CD14-positive monocyte (primary cell): ENCODE data around the gene TTC39B. TPM values are rescaled to one million over a fixed set of nuclear protein-coding genes. Genes with fewer than 3 reads are reported as not detected.

ENCODE experiments used
- DNase-seq, 3 donors: peaks; one replicate each; pipeline ENCODE4 v3.0.0-alpha.2; 2011 to 2022
- H2AFZ ChIP-seq: 2 replicates; pipeline ENCODE4 v1.6.0; 2012; ENCODE audit warnings: mild to moderate bottlenecking, low read depth, low read length, inconsistent platforms; ENCODE audit not compliant: insufficient read depth, poor library complexity, severe bottlenecking
- H3K27ac ChIP-seq, 2 donors: 1 replicate in 1 of 2; 2 replicates in 1 of 2; pipeline ENCODE4 v1.5.1; 2012 to 2013; ENCODE audit warnings: low read length in 2 of 2, control low read depth in 1 of 2, inconsistent platforms in 1 of 2, low read depth in 1 of 2, mild to moderate bottlenecking in 1 of 2
- H3K27me3 ChIP-seq, 2 donors: one replicate each; pipeline versions ENCODE4 v1.6.0 to v1.6.1; 2011 to 2013; ENCODE audit warnings: low read length in 2 of 2; ENCODE audit not compliant: control insufficient read depth in 2 of 2, insufficient read depth in 2 of 2
- H3K36me3 ChIP-seq, 2 donors: replicated peaks in 1 of 2; 1 replicate in 1 of 2; 2 replicates in 1 of 2; pipeline versions ENCODE4 v1.5.1 to v1.6.1; 2012 to 2013; ENCODE audit warnings: low read length in 2 of 2, control low read depth in 1 of 2, inconsistent platforms in 1 of 2, mild to moderate bottlenecking in 1 of 2; ENCODE audit not compliant: insufficient read depth in 2 of 2, control insufficient read depth in 1 of 2
- H3K4me1 ChIP-seq, 2 donors: 1 replicate in 1 of 2; 2 replicates in 1 of 2; pipeline versions ENCODE4 v1.5.1 to v1.6.1; 2012 to 2013; ENCODE audit warnings: low read length in 2 of 2, control low read depth in 1 of 2, inconsistent platforms in 1 of 2, mild to moderate bottlenecking in 1 of 2, moderate library complexity in 1 of 2; ENCODE audit not compliant: insufficient read depth in 2 of 2, control insufficient read depth in 1 of 2
- H3K4me2 ChIP-seq: replicated peaks from 2 replicates; pipeline ENCODE3; 2012; ENCODE audit warnings: low read length, moderate library complexity, mild to moderate bottlenecking; ENCODE audit not compliant: poor library complexity, severe bottlenecking; ENCODE audit errors: extremely low read depth
- H3K4me3 ChIP-seq, 3 experiments: fragments of 200-600 bp in 1 of 3; sonication (generic) in 1 of 3; replicated peaks in 1 of 3; 1 replicate in 2 of 3; 2 replicates in 1 of 3; pipeline ENCODE4 v1.5.1; 2011 to 2013; ENCODE audit warnings: low read length in 3 of 3, mild to moderate bottlenecking in 3 of 3, control low read depth in 2 of 3, low read depth in 2 of 3, inconsistent platforms in 1 of 3, moderate library complexity in 1 of 3
- H3K79me2 ChIP-seq: 2 replicates; pipeline ENCODE4 v1.6.0; 2012; ENCODE audit warnings: mild to moderate bottlenecking, control low read depth, inconsistent platforms, low read length, moderate library complexity; ENCODE audit not compliant: insufficient read depth
- H3K9ac ChIP-seq: 2 replicates; pipeline ENCODE4 v1.6.0; 2017; ENCODE audit warnings: low read length, mild to moderate bottlenecking; ENCODE audit not compliant: insufficient read depth, poor library complexity, severe bottlenecking
- H3K9me3 ChIP-seq, 2 donors: replicated peaks in 1 of 2; 1 replicate in 1 of 2; 2 replicates in 1 of 2; pipeline versions ENCODE4 v1.5.1 to v1.6.1; 2012 to 2013; ENCODE audit warnings: low read length in 2 of 2, control low read depth in 1 of 2; ENCODE audit not compliant: control insufficient read depth in 1 of 2, insufficient read depth in 1 of 2
- H4K20me1 ChIP-seq: 2 replicates; pipeline ENCODE4 v1.6.0; 2012; ENCODE audit warnings: mild to moderate bottlenecking, low read length, control low read depth, moderate library complexity; ENCODE audit not compliant: insufficient read depth
- H3K27ac Mint-ChIP-seq, 7 donors: one replicate each; pipeline ENCODE4 v1.8.0; 2020; ENCODE audit warnings: mild to moderate bottlenecking in 7 of 7, mixed read lengths in 7 of 7, moderate library complexity in 6 of 7, inconsistent platforms in 2 of 7
- H3K27me3 Mint-ChIP-seq, 3 donors: one replicate each; pipeline ENCODE4 v1.8.0; 2021 to 2022; ENCODE audit warnings: low read depth in 3 of 3, mild to moderate bottlenecking in 3 of 3, mixed read lengths in 3 of 3, moderate library complexity in 3 of 3, inconsistent platforms in 1 of 3
- H3K36me3 Mint-ChIP-seq, 2 donors: one replicate each; pipeline ENCODE4 v1.8.0; 2020; ENCODE audit warnings: mixed read lengths in 2 of 2, inconsistent platforms in 1 of 2, mild to moderate bottlenecking in 1 of 2
- H3K4me1 Mint-ChIP-seq: one replicate; pipeline ENCODE4 v1.8.0; 2020; ENCODE audit warnings: mild to moderate bottlenecking, mixed read lengths
- H3K4me3 Mint-ChIP-seq, 2 donors: one replicate each; pipeline ENCODE4 v1.8.0; 2020; ENCODE audit warnings: mild to moderate bottlenecking in 2 of 2, mixed read lengths in 2 of 2, moderate library complexity in 1 of 2
- H3K9me3 Mint-ChIP-seq, 7 donors: one replicate each; pipeline ENCODE4 v1.8.0; 2020 to 2022; ENCODE audit warnings: mixed read lengths in 7 of 7, mild to moderate bottlenecking in 6 of 7, moderate library complexity in 6 of 7, inconsistent platforms in 2 of 7
- CTCF ChIP-seq: fragments of 200-600 bp; IDR thresholded peaks from one replicate; pipeline ENCODE4 v1.8.0; 2022; ENCODE audit warnings: antibody characterized with exemption, mild to moderate bottlenecking
- WGBS: methylation state at CpG from one replicate; pipeline ENCODE4 v1.1.5; 2013; ENCODE audit warnings: missing lambda C conversion rate; ENCODE audit not compliant: insufficient coverage; 5-methylcytosine and 5-hydroxymethylcytosine counted together
- intact Hi-C, 2 donors: fragments of 100-400 bp; cut with micrococcal nuclease; formaldehyde crosslinking; loops; one replicate each; pipeline versions ENCODE4 v1.15.0 to v1.15.1; 2023
- polyA plus RNA-seq, 3 donors: library from polyadenylated mRNA; depleted of rRNA in 1 of 3; unstranded in 2 of 3; stranded (reverse) in 1 of 3; fragments of 300-500 nt in 2 of 3; fragments of >200 nt in 1 of 3; fragmentation: Illumina TruSeq in 2 of 3; gene quantifications; 1 replicate in 2 of 3; 2 replicates in 1 of 3; pipeline ENCODE4 v1.2.3, GENCODE V29; 2012 to 2021

Gene TTC39B
- polyA plus RNA-seq, 3 donors, result 0.87 to 5.3 (median 3.1) TPM

- H3K4me3 Mint-ChIP-seq, result no peak overlapping the region
- TF ChIP-seq CTCF, result no peak
- Histone ChIP-seq H3K27me3 (no peaks in the 10 kb centered on the region), H3K4me1 (no peaks in the 10 kb centered on the region), H3K4me2 (no peak overlapping the region), H2AFZ (no peak overlapping the region), H3K27ac (no peak overlapping the region), H3K4me3 (no peak overlapping the region), H3K36me3 (no peaks in the 10 kb centered on the region), H3K9me3 (no peaks in the 10 kb centered on the region), H3K79me2 (no peaks in the 10 kb centered on the region), H4K20me1 (no peaks in the 10 kb centered on the region), H3K9ac (no peak overlapping the region)
- WGBS, result 100% methylated on average over 1 of the region's 4 CpGs
- DNase-seq, result no peak
- no peaks in the 10 kb centered on the region for H3K36me3 Mint-ChIP-seq
- intact Hi-C loops, result no loop called here
- peaks cover 14% of the 10 kb centered on the region for H3K4me1 Mint-ChIP-seq
- H3K9me3 Mint-ChIP-seq, result peaks cover 2 to 9% (median 3%) of the 10 kb centered on the region in 7 donors
- H3K27me3 Mint-ChIP-seq, result peaks cover 0 to 3% (median 0%) of the 10 kb centered on the region in 3 donors
- H3K27ac Mint-ChIP-seq, result peak overlapping the region in 2 of 7 donors; percentile 20 to 44
Measured at GRCh38 chr9:15286161-15286821, 20.7 kb downstream of the TTC39B start.

GRCh38 chr9:15282567-15283285 is 24.3 kb downstream of the TTC39B start:
- Histone ChIP-seq H2AFZ (no peak overlapping the region), H3K9me3 (no peaks in the 10 kb centered on the region), H3K27me3 (no peaks in the 10 kb centered on the region), H3K27ac (no peak overlapping the region), H3K4me3 (no peak overlapping the region), H3K36me3 (no peaks in the 10 kb centered on the region), H3K4me2 (no peak overlapping the region), H3K9ac (no peak overlapping the region), H4K20me1 (no peaks in the 10 kb centered on the region), H3K4me1 (no peaks in the 10 kb centered on the region), H3K79me2 (no peaks in the 10 kb centered on the region)
- 95% methylated on average over 2 of the region's 8 CpGs for WGBS
- peaks cover 0 to 3% (median 0%) of the 10 kb centered on the region in 3 donors for H3K27me3 Mint-ChIP-seq
- TF ChIP-seq CTCF, result no peak
- H3K27ac Mint-ChIP-seq, result no peak overlapping the region
- intact Hi-C loops, result no loop called here
- peaks cover 17% of the 10 kb centered on the region for H3K4me1 Mint-ChIP-seq
- no peak for DNase-seq
- H3K4me3 Mint-ChIP-seq, result no peak overlapping the region
- no peaks in the 10 kb centered on the region for H3K36me3 Mint-ChIP-seq
- peaks cover 0 to 9% (median 0%) of the 10 kb centered on the region in 7 donors for H3K9me3 Mint-ChIP-seq
